Smooth muscle cell (in vitro differentiated cells): ENCODE data around the gene STIMATE. TPM values are rescaled to one million over a fixed set of nuclear protein-coding genes. Genes with fewer than 3 reads are reported as not detected.

Experiments used
- DNase-seq: peaks from one replicate; lab custom pipeline; 2025; ENCODE audit not compliant: unreplicated experiment; lab: John Stamatoyannopoulos, UW
- H2AFZ ChIP-seq: fragments of 200-600 bp; sonication (generic); 2 replicates; pipeline ENCODE4 v1.6.0; 2016; ENCODE audit warnings: antibody characterized with exemption, low read depth, mild to moderate bottlenecking
- H3F3A ChIP-seq: fragments of 200-600 bp; sonication (generic); 2 replicates; pipeline ENCODE4 v1.6.0; 2017; ENCODE audit warnings: antibody characterized with exemption, low read depth
- H3K27ac ChIP-seq: fragments of 200-600 bp; sonication (generic); 2 replicates; pipeline ENCODE4 v1.5.1; 2016; ENCODE audit warnings: low read depth, mild to moderate bottlenecking
- H3K27me3 ChIP-seq: fragments of 200-600 bp; sonication (generic); 2 replicates; pipeline ENCODE4 v1.6.1; 2016; ENCODE audit warnings: low read depth, mild to moderate bottlenecking
- H3K36me3 ChIP-seq: fragments of 200-600 bp; sonication (generic); 2 replicates; pipeline ENCODE4 v1.5.1; 2016; ENCODE audit warnings: low read depth
- H3K4me1 ChIP-seq: fragments of 200-600 bp; sonication (generic); 2 replicates; pipeline ENCODE4 v1.5.1; 2016; ENCODE audit warnings: low read depth
- H3K4me2 ChIP-seq: fragments of 200-600 bp; sonication (generic); 2 replicates; pipeline ENCODE4 v1.6.0; 2016; ENCODE audit warnings: mild to moderate bottlenecking
- H3K4me3 ChIP-seq: fragments of 200-600 bp; sonication (generic); 2 replicates; pipeline ENCODE4 v1.5.1; 2016; ENCODE audit warnings: mild to moderate bottlenecking
- H3K79me2 ChIP-seq: fragments of 200-600 bp; sonication (generic); 2 replicates; pipeline ENCODE4 v1.6.0; 2016; ENCODE audit warnings: low read depth, mild to moderate bottlenecking
- H3K9ac ChIP-seq: fragments of 200-600 bp; sonication (generic); 2 replicates; pipeline ENCODE4 v1.6.0; 2016; ENCODE audit warnings: low read depth
- H3K9me3 ChIP-seq: fragments of 200-600 bp; sonication (generic); replicated peaks from 2 replicates; pipeline ENCODE4 v1.5.1; 2016; ENCODE audit warnings: low read depth
- H4K20me1 ChIP-seq: fragments of 200-600 bp; sonication (generic); 2 replicates; pipeline ENCODE4 v1.6.0; 2016; ENCODE audit warnings: low read depth
- CTCF ChIP-seq: fragments of 200-600 bp; sonication (generic); IDR thresholded peaks from 2 replicates; pipeline ENCODE4 v1.5.1; 2017; ENCODE audit warnings: borderline replicate concordance, mild to moderate bottlenecking, antibody characterized with exemption; ENCODE audit not compliant: insufficient read depth, poor library complexity, severe bottlenecking
- WGBS: methylation state at CpG from one replicate; pipeline ENCODE4 v1.1.7; 2016; ENCODE audit warnings: low lambda C conversion rate; 5-methylcytosine and 5-hydroxymethylcytosine counted together
- polyA plus RNA-seq: library from polyadenylated mRNA; unstranded; fragments of >200 nt; fragmentation: Nextera tagmentation; extraction: Ambion mirVana; gene quantifications from 2 replicates; pipeline ENCODE4 v1.2.1, GENCODE V29; 2016
- total RNA-seq: library from RNA; depleted of rRNA; stranded (reverse); fragments of >200 nt; gene quantifications from 2 replicates; pipeline ENCODE4 v1.2.3, GENCODE V29; 2014

Gene STIMATE
- total and polyA plus RNA-seq, 2 experiments from 2014 or later: 12.8 to 18.1 TPM

GRCh38 chr3:52890735-52891134, 6.6 kb downstream of the STIMATE start:
- peaks cover 4% of the 10 kb centered on the region for H3K4me1 ChIP-seq
- DNase-seq: no peak
- H3K9me3 ChIP-seq: no peaks in the 10 kb centered on the region
- no peak overlapping the region for H3K9ac ChIP-seq
- no peak overlapping the region for H3K4me2 ChIP-seq
- H3K27me3 ChIP-seq: no peaks in the 10 kb centered on the region
- 93% methylated on average over 5 of the region's 5 CpGs for WGBS
- no peaks in the 10 kb centered on the region for H3K36me3 ChIP-seq
- H2AFZ ChIP-seq: no peak overlapping the region
- no peak overlapping the region for H3K4me3 ChIP-seq
- peaks cover 11% of the 10 kb centered on the region for H3K79me2 ChIP-seq
- no peaks in the 10 kb centered on the region for H3F3A ChIP-seq
- no peak for TF ChIP-seq CTCF
- H4K20me1 ChIP-seq: peaks cover 62% of the 10 kb centered on the region
- no peak overlapping the region for H3K27ac ChIP-seq

GRCh38 chr3:52889901-52890300, 7.4 kb downstream of the STIMATE start:
- peaks cover 4% of the 10 kb centered on the region for H3K4me1 ChIP-seq
- no peaks in the 10 kb centered on the region for H3K27me3 ChIP-seq
- no peak overlapping the region for H3K27ac ChIP-seq
- H3K79me2 ChIP-seq: peaks cover 4% of the 10 kb centered on the region
- H4K20me1 ChIP-seq: peaks cover 62% of the 10 kb centered on the region
- no peak for TF ChIP-seq CTCF
- H3F3A ChIP-seq: no peaks in the 10 kb centered on the region
- H3K36me3 ChIP-seq: no peaks in the 10 kb centered on the region
- no peak overlapping the region for H3K9ac ChIP-seq
- 88% methylated on average over 8 of the region's 8 CpGs for WGBS
- no peak overlapping the region for H3K4me2 ChIP-seq
- H2AFZ ChIP-seq: no peak overlapping the region
- H3K9me3 ChIP-seq: no peaks in the 10 kb centered on the region
- H3K4me3 ChIP-seq: no peak overlapping the region
- DNase-seq: no peak

- Histone ChIP-seq H3K27me3 (no peaks in the 10 kb centered on the region), H3K9ac (no peak overlapping the region), H3K4me2 (no peak overlapping the region), H3K27ac (no peak overlapping the region), H2AFZ (no peak overlapping the region), H3F3A (no peaks in the 10 kb centered on the region), H3K4me3 (no peak overlapping the region), H3K9me3 (no peaks in the 10 kb centered on the region), H3K4me1 (peaks cover 4% of the 10 kb centered on the region), H3K79me2 (peaks cover 4% of the 10 kb centered on the region), H3K36me3 (no peaks in the 10 kb centered on the region), H4K20me1 (peaks cover 52% of the 10 kb centered on the region)
- no peak for TF ChIP-seq CTCF
- DNase-seq: no peak
- WGBS: 94% methylated on average over 4 of the region's 4 CpGs
Measured at GRCh38 chr3:52887166-52887565, 10.2 kb downstream of the STIMATE start.

- no peaks in the 10 kb centered on the region for H3K27me3 ChIP-seq
- WGBS: 95% methylated on average over 5 of the region's 5 CpGs
- DNase-seq: no peak
- H3K9me3 ChIP-seq: no peaks in the 10 kb centered on the region
- no peak overlapping the region for H3K4me2 ChIP-seq
- no peak for TF ChIP-seq CTCF
- peaks cover 4% of the 10 kb centered on the region for H3K79me2 ChIP-seq
- H3K36me3 ChIP-seq: no peaks in the 10 kb centered on the region
- no peak overlapping the region for H3K4me3 ChIP-seq
- no peaks in the 10 kb centered on the region for H3K4me1 ChIP-seq
- H3F3A ChIP-seq: no peaks in the 10 kb centered on the region
- peaks cover 43% of the 10 kb centered on the region for H4K20me1 ChIP-seq
- H2AFZ ChIP-seq: no peak overlapping the region
- no peak overlapping the region for H3K27ac ChIP-seq
- no peak overlapping the region for H3K9ac ChIP-seq
Measured at GRCh38 chr3:52886049-52886730, 11.2 kb downstream of the STIMATE start.
